ENCODE results near the gene RIN2.
"Not testable (repeated sequence)": the region's sequence is repeated elsewhere in the genome, so short reads cannot be mapped to it uniquely, and the experiment has no call there.

Gene RIN2

DNA sequence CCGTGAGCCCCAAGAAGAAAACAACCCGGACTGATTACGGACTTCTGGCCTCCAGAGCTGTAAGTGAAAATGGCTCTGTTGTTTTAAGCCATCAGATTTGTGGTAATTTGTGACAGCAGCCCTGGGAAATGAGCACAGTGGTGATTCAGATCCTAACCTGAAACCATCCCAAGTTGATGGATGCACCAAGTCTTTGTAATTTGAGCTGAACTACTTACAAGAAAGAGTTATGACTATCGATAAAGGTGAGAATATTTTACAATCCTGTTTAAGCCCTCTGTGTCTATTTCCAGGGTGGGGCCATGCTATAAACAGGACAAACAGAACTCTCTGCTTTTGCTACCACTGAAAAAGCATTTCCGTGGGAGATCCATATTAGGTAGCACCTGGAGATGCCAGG is 19.1 kb upstream of the RIN2 start:
- no peak for DNase-seq

DNA sequence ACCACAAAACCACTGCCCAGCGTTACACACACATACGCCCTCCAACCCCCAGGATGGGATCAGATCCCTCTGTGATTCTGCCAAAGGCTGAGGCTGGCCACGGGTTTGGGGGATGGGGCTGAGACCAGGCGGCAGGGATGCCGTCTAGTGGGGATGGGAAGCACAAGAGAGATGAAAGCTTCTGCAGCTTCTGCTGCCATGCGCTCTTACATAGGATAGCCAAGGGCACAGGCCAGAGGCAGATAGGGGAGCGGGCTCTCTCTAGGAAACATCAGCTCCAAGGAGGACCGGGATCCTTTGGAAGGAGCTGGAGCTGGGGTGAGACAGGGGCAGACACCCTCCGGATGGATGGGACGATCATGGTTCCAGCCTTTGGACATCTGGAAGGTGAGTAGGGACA is 18.7 kb upstream of the RIN2 start:
- DNase-seq = no peak

DNA sequence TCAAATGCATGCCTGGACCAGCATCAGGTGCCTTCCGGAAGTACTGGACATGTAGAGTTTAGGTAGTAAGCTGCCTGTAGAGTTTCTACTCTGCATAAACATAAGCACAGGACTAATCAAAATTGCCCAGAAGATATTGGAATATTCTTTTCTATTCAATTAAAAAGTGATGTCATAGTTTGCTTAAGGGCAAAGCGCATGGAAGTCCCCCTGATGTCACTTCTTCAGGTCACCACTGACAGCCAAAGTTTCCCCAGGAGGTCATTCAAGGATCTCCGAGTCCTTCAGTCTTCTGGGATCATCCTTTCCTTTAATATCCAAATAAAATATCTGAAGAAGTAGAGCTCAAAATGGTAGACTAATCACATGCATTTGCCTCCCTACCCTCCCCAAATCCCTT is 17.5 kb upstream of the RIN2 start:
- DNase-seq = no peak

DNA sequence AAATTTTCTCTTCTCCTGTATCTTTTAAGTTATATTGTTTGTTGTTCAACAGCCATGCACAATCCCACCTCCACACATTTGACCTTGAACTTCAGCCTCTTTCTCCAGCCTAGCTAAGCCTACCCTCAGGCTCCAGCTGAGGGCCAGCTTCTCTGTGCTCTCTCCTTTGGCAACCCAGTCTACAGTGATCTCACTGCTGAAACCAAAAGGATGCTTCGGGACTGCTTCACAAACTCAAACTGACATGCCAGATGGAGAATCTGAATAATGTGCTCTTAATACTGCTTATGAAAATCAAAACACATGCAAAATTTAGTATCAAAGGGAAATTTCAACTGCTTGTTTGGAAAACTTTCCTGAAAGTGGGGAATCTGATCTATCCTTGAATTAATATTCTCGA is 16.1 kb upstream of the RIN2 start:
- no peak for DNase-seq

DNA sequence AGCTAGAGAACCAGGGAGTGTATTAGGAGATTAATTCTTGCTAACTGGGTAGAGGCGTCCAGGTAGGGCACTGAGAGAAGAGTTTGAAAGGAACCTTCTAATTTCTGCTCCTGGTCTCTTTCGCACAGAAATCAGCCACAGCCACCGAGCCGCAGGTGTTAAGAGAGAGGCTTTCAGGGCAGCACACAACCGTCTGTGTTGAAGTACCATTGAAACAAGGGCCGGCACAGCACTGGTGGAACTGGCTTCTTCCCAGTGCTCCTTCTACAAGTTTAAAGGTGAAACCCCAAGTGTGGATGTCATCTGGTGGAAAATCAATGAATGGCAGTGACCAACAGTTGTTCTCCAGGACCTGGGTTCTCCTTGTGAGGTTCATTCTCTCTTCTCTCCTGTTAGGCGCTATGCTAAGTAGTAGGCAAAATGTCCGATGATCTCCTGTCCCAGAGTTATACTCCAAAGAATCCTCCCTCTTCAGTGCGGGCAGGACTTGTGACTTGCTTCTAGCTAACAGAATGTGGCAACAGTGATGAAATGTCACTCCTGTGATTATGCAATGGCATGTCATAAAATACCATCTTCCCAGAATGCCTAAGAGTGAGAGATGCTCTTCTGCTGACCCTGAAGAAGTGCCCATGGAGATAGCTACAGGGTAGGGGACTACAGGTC is 15.0 kb upstream of the RIN2 start:
- DNase-seq = no peak

DNA sequence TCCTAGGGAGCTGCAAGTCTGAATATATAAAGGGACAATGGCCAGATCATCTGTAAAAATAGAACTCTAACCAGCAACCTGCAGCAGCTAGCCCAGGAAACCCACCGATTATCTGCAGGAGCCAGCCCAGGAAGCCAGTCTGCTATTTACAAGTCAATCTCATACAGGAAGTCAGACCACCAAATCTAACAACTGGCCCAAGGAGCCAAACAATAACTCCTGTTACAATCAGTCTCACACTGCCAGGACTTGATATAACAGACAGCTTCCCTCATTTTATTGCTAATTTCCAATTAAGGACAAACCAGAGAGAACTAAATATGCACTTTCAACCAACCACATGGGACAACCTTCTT is 14.4 kb upstream of the RIN2 start:
- no peak for DNase-seq

DNA sequence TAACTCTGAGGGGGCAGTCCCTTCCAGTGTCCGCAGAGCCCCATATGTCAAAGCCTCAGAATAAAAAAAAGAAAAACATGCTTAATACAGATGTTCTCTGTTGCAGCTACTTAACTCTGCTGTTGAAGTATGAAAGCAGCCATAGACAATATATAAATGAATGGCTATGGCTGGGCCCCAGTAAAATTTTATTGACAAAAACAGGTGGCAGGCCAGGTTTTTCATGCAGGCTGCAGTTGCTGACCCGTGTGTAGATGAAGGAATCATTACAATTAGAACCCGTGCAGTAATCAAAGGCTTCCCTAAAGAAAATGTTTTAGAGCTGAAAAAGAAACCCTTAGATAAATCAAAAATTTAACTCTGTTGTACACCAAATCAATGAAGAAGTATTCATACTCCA is 13.0 kb upstream of the RIN2 start:
- DNase-seq = no peak

DNA sequence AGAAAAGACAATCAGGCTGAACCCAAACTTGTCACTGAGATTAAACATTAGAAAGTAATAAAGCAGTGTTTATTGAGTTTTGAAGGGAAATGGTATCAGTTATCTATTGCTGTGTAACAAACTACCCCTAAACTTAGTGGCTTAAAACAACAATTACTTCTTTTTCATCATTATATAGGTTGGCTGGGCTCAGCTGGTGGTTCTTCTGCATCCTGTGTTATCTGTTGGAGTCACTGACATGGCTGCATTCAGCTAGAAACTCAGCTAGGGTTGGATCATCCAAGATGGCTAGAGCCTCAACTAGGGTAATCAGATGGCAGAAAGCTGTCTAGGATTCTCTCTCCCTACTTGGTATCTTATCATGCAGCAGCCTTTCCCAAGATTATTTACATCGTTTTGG is 12.5 kb upstream of the RIN2 start:
- DNase-seq = no peak

DNA sequence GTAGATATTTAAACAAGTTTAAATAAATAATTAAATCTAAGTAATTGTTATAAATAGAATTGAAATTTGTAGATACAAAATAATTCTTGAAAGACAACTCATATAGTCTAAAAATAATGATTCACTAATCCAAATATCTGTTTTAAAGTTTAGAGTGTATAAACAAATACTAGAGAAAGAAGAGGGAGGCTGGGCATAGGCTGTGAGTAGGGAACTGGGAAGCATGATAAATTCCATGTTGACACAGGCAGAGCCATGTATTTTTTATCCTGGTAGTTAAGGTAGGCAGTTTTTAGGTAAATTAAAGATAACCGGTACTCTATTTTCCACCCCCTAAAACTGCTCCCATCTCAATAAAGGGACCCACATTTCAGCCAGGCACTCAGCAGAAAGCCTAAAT is 11.7 kb upstream of the RIN2 start:
- DNase-seq = no peak

DNA sequence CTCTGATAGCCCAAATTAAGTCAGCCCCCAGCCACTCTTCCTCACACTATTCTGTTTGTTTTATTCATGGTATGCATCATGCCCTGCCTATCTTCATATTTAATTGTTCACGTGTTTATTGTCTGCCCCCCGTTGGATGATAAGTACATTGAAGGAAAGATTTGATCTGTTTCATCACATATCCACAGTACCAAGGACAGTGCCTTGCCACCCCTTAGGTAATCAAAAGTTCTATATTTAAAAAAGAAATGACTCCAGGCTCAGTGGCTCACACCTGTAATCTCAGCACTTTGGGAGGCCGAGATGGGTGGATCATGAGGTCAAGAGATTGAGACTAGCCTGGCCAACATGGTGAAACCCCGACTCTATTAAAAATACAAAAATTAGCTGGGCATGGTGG is 10.2 kb upstream of the RIN2 start:
- DNase-seq = no peak

DNA sequence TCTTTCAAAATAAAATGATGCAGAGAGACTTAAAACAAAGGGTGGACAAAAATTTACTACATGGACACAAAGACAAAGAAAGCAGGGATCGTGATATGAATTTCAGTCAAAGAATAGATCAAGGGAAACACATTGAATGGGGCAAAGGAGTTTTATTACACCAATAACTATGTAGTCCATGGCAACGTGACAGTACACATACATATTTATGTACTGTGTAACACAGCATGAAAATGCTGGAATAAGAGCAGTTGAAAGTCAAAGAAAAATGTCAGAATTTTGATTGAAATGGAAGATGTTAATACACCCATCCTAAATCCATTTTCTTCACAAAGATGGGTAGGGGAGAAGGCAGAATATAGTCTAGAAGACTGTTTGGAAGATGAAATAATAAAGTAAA is 9.4 kb upstream of the RIN2 start:
- no peak for DNase-seq

DNA sequence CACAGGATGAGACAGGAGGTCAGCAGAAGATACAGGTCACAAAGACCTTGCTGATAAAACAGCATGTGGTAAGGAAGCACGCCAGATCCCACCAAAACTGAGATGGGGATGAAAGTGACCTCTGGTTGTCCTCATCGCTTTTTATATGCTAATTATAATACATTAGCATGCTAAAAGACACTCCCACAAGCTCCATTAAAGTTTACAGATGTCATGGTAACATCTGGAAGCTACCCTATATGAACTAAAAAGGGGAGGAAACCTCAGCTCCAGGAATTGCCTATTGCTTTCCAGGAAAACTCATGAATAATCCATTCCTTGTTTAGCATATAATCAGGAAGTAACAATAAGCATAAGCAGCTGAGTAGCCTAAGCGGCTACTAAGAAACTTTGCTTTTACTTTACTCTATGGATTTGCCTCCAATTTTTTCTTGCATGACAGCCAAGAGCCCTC is 8.4 kb upstream of the RIN2 start:
- DNase-seq = no peak

DNA sequence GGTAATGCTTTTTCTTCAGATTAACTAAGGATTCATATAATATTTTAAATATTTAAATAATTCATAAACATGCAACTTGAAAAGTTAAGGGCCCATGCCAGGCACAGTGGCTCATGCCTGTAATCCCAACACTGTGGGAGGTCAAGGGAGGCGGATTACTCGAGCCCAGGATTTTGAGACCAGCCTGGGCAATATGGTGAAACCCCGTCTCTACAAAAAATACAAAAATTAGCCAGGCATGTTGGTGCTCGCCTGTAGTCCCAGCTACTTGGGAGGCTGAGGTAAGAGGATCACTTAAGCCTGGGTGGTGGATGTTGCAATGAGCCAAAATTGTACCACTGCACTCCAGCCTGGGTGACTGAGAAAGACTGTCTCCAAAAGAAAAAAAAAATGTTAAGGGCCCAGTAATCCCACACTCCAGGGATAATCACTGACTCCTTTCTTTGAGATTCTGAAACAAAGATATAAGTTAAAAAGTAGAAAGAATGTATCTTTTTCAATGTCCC is 7.9 kb upstream of the RIN2 start:
- DNase-seq = no peak

DNA sequence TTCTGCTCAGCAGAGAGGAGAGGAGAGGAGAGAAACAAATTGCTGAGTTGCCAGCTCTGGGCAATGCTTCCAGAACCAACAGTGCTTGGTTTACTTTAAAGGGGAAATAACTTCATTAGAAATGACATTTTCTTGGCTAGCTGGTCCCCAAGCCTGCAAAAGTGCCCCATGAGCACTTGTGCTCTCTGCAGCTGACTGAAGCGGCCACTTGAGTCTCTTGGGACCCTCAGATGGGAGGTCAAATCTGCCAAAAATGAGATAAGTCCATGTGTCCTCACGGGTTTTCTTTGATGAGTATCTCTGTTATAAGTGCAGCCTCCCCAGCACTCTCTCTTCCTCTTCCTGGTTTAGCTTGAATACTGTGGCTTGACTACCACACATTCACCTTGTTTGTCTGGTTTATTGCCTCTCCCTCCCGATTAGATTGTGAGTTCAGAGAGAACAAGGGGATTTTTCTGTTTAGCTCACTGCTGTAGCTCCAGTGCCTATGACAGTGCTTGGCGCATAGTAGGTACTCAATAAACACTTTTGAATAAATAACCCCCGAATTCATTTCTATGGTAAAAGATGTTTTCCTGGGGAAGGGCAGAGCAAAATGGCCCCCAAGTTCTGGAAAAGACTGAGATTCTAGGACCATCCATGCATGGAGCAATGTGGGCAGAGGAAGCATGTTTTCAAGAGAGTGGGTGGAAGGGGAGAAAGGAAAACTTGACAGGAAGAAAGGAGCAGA is 7.0 kb upstream of the RIN2 start:
- no peak for DNase-seq

DNA sequence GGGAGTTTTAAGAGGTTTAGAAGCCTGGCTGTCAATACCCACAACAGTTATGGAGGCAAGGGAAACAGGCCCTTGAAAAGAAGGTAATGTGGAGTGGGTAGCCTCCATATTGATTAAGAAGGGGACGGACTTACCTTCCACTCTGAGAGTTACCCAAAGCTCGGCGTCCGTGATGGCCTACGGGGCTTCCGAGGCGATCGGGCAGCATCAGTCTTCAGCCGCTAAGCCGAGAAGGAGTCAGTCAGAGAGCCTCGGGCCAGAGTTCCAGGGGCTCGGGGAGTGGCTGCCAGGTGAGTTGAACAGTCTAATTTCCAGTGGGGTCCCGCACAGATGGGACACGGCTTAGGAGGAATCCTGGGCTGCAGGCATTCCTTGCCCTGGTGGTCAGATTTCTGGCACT is 3.9 kb upstream of the RIN2 start:
- not testable (repeated sequence) for DNase-seq

DNA sequence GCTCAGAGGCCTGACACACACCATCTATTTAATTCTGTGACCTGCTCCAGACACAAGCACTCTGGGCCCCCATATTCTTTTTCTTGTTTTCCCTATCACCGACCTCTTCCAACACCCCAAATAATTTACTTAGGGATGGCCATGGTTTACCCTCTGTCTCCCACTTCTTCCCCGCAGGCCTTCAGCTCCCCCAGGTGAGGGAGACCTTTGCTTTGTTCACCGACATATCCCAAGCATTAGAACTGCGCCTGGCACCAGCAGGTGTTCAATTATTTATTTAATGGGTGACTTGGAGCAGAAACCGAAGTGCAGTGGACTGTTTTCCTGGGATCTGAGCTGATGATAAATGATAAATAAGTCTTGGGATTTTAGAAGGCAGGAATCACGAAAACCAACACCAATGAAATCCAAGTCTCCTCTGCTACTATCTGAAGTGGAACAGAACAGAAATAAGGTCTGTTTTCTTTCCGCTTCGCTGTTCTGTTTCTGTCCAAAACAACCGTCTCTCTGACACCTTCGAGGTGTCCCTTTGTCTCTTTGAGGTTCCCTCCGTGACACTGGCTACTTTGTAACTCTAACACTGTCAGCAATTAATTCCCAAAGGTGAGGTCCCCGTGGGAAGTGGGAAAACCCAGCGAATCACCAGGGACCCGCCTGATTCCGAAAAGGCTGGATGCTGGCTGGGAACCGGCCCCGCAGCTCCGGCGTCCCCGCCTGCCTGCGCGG is 1.1 kb upstream of the RIN2 start:
- no peak for DNase-seq

DNA sequence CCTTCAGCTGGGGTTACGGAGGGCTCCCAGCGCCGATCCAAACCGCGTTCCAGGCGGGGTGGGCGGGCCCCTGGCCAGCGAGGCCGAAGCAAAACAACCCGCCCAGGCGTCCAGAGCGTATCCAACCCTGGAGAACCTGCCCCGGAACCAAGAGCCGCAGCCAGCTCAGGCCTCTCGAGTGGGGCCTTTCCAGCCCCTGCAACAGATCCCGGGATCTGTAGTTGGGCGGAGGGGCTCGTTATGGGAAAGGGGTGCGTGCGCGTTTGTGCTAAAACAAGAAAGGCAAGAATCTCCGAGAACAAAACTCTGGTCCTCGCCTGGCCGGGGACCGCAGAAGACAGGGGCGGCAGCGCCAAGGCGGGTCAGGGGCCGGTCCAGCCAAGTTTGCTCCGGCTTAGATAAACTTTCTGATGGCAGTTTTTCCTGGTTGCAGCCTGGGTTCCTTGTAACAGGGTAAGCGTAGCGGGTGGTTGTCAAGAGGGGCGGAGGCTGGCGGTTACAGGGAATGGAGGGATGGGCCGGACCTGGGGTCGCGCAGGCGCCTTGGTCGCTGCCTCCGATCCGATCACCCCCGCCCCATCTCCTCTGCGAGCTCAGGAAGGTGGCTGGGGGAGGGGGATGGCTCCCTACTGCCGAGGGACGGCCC is 448 bp upstream of the RIN2 start:
- no peak for DNase-seq

DNA sequence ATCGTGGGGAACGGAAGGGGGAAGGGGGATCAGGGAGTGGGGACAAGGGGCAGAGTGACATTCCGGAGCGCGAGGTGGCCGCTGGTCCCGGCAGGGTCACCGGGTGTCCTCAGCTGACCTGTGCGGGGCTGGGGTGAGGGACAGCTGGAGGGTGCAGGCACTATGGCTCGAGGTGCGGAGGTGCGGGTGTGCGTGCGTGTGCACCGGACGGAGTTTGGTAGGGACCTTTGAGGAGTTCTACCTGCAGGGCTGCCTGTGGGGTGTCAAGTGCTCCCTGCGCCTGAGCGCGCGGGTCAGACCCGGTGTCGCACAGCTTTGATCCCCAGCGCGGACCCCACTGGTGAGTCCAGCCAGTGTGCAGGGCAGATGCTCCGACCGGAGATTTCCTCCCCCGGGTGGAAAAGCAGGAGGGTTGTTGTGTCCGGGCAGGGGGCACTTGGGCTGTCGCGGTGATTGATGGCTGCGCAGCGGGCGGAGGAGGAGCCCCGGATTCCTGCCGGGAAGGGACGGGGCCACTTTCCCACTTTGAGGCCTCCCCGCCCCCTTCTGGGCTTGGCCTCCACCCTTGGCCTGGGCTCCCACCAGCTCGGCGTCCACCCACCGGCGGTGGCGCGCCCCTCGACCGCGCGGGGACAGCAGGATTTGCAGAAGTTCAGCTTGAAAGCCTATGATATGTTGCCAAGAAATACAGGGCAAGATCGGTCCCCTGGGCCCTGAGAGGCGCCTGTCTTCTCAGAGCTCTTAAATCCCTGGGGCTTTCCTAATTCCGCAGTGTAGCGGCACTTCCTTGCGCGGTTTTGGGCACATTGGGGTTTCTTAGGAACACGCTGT is 658 bp downstream of the RIN2 start:
- no peak for DNase-seq

DNA sequence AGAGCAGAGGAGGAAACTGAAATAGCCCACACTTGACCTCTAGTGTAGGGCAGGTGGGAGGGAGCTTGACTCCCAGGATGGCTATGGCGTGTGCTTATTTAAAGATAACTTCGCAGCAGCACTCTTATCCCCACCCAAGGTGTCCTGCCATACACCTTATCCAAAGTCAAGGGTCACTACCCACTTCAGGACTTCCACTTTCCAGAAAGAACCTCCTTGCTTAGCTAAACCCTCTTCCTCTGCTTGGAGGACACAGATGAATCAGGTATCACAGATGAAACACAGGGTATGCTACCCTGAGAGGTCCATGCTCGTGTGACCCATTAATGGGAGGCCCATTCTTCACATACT is 2.3 kb downstream of the RIN2 start:
- no peak for DNase-seq

DNA sequence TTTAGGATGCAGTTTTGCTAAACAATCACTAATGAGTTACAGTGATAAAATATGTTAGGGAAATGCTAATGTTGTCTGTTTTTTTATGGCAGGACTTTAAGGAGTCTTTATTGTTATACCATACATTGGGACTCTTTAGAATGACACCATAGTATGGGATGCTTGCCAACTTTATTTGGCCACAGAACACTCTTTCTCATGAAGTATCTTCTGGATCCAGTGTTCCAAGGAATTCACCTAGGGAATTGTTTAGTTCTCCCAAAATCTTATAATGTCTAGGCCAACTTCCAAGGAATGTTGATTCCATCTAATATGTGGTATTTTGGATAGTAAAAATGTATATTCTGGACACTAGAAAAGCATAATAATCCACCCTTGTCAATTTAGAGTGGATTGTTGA is 3.3 kb downstream of the RIN2 start:
- DNase-seq = no peak

DNA sequence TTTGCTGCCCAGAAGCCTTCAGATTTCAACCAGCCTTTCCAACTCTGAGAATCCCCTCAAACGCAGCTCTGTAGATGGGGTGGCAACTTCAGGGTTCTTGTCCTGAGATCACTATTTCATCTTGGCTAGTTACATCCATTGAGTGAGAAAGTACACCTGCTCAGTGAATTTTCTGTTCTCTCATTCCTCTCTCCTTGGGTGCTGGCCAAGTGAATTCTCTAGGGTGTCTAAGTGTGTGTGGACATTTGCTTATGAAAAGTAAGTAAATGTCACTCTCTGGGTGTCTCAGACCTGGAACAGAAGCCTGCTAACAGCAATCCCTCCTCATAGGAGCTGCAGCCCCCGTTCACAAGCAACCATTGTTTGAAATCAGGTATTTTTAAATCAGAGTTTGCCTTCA is 3.8 kb downstream of the RIN2 start:
- no peak for DNase-seq

DNA sequence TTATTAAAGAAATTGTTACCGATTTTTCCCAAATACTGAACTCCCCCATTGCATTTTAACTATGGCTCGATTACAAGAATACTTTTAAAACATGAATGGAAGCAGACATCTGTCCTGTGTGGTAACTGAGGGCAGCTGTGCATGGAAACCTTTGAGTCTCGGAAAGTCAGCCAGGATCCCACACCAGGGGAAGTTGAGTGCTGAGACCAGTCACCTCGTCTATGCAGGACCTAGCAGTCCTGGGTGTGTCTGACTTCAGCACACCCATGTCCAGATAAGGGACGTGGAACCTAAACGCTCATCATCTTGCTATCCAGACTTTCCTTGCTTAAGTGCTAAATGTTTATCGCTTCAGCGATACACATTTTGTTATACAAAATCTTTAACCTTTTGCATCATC is 6.1 kb downstream of the RIN2 start:
- DNase-seq = no peak

DNA sequence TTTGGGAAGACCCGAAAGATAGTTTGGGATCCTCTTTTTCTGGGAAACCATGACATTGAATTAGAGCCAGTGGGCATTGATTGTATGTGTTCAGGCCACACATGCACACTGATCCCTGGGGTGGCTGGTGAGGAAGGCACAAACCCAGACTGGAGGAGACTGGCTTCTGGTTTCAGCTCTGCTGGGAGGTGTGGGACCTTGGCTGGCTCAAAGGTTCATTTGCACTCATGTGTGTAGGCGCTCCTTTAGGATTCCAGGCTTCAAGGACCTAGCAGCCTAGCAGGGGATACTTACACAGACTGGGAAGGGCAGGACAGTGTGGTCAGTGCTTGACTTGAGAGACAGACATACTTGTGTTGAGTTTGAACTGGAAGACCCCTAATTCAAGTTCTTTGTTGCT is 7.2 kb downstream of the RIN2 start:
- DNase-seq = no peak

All from activated CD4-positive, alpha-beta T cell treated with anti-CD3 and anti-CD28 coated beads, Interleukin-2, amount 50 U/mL, for 1 hour (primary cell).